Duodenal mucosa (tissue), 2 donors: ENCODE results near the gene ELP4.

Source experiments
- H3K27ac ChIP-seq: one replicate; pipeline ENCODE4 v1.7.0; 2013; ENCODE audit warnings: low read depth, low read length
- H3K27me3 ChIP-seq, 2 donors: one replicate each; pipeline ENCODE4 v1.7.0; 2013; ENCODE audit warnings: low read length in 2 of 2, control low read depth in 1 of 2; ENCODE audit not compliant: insufficient read depth in 2 of 2, control insufficient read depth in 1 of 2
- H3K36me3 ChIP-seq, 2 donors: one replicate each; pipeline ENCODE4 v1.7.0; 2013; ENCODE audit warnings: low read length in 2 of 2, control low read depth in 1 of 2; ENCODE audit not compliant: insufficient read depth in 2 of 2, control insufficient read depth in 1 of 2
- H3K4me1 ChIP-seq, 2 donors: one replicate each; pipeline ENCODE4 v1.7.0; 2013; ENCODE audit warnings: low read length in 2 of 2, control low read depth in 1 of 2; ENCODE audit not compliant: insufficient read depth in 2 of 2, control insufficient read depth in 1 of 2
- H3K4me3 ChIP-seq, 2 donors: one replicate each; pipeline ENCODE4 v1.7.0; 2013; ENCODE audit warnings: low read length in 2 of 2, low read depth in 1 of 2
- H3K9ac ChIP-seq, 2 donors: one replicate each; pipeline ENCODE4 v1.7.0; 2013; ENCODE audit warnings: low read length in 2 of 2, low read depth in 1 of 2
- H3K9me3 ChIP-seq, 2 donors: one replicate each; pipeline ENCODE4 v1.7.0; 2013; ENCODE audit warnings: low read length in 2 of 2, control low read depth in 1 of 2; ENCODE audit not compliant: control insufficient read depth in 1 of 2

ELP4 gene

GRCh38 chr11:31819621-31820437 lies 310.3 kb downstream of the ELP4 start:
- Histone ChIP-seq H3K27ac (no peak overlapping the region), H3K9ac (no peak overlapping the region), H3K4me3 (no peak overlapping the region)

GRCh38 chr11:31820438-31820818 lies 310.9 kb downstream of the ELP4 start:
- no peak overlapping the region for H3K27ac ChIP-seq
- peaks cover 17 to 22% of the 10 kb centered on the region in 2 donors for H3K4me1 ChIP-seq
- no peak overlapping the region for H3K4me3 ChIP-seq
- H3K9ac ChIP-seq, result no peak overlapping the region
- no peaks in the 10 kb centered on the region for H3K9me3 ChIP-seq
- no peaks in the 10 kb centered on the region for H3K36me3 ChIP-seq
- peaks cover 94 to 99% of the 10 kb centered on the region in 2 donors for H3K27me3 ChIP-seq

More at GRCh38 chr11:31819621-31820437, 310.3 kb downstream of the ELP4 start:
- Histone ChIP-seq H3K27me3 (peaks cover 94 to 99% of the 10 kb centered on the region in 2 donors), H3K9me3 (no peaks in the 10 kb centered on the region), H3K36me3 (no peaks in the 10 kb centered on the region), H3K4me1 (peaks cover 17 to 26% of the 10 kb centered on the region in 2 donors)

- Histone ChIP-seq H3K27me3 (peaks cover 93 to 99% of the 10 kb centered on the region in 2 donors), H3K27ac (no peak overlapping the region), H3K9ac (no peak overlapping the region), H3K36me3 (no peaks in the 10 kb centered on the region), H3K4me1 (peaks cover 11 to 14% of the 10 kb centered on the region in 2 donors), H3K4me3 (no peak overlapping the region), H3K9me3 (no peaks in the 10 kb centered on the region)
Observed at GRCh38 chr11:31821235-31821764, 311.7 kb downstream of the ELP4 start.

- Histone ChIP-seq H3K9me3 (no peaks in the 10 kb centered on the region), H3K4me1 (peaks cover 10 to 13% of the 10 kb centered on the region in 2 donors), H3K27ac (no peak overlapping the region), H3K27me3 (peaks cover 94 to 99% of the 10 kb centered on the region in 2 donors), H3K9ac (no peak overlapping the region), H3K4me3 (no peak overlapping the region), H3K36me3 (no peaks in the 10 kb centered on the region)
Observed at GRCh38 chr11:31821766-31822165, 312.2 kb downstream of the ELP4 start.

- H3K4me3 ChIP-seq, result no peak overlapping the region
- H3K9me3 ChIP-seq, result no peaks in the 10 kb centered on the region
- H3K9ac ChIP-seq, result no peak overlapping the region
- peaks cover 94 to 99% of the 10 kb centered on the region in 2 donors for H3K27me3 ChIP-seq
- H3K36me3 ChIP-seq, result no peaks in the 10 kb centered on the region
- H3K4me1 ChIP-seq, result peaks cover 5 to 7% of the 10 kb centered on the region in 2 donors
- H3K27ac ChIP-seq, result no peak overlapping the region
Observed at GRCh38 chr11:31822175-31822926, 312.8 kb downstream of the ELP4 start.

- no peak overlapping the region for H3K27ac ChIP-seq
- H3K9ac ChIP-seq, result no peak overlapping the region
- H3K36me3 ChIP-seq, result no peaks in the 10 kb centered on the region
- no peak overlapping the region for H3K4me3 ChIP-seq
- no peaks in the 10 kb centered on the region for H3K9me3 ChIP-seq
- H3K4me1 ChIP-seq, result peaks cover under 1% of the 10 kb centered on the region in 2 donors
- H3K27me3 ChIP-seq, result peaks cover 93 to 99% of the 10 kb centered on the region in 2 donors
Observed at GRCh38 chr11:31822927-31823643, 313.5 kb downstream of the ELP4 start.

- H3K27ac ChIP-seq, result no peak overlapping the region
- H3K9ac ChIP-seq, result no peak overlapping the region
- H3K36me3 ChIP-seq, result no peaks in the 10 kb centered on the region
- no peaks in the 10 kb centered on the region for H3K4me1 ChIP-seq
- H3K9me3 ChIP-seq, result no peaks in the 10 kb centered on the region
- H3K27me3 ChIP-seq, result peaks cover 88 to 97% of the 10 kb centered on the region in 2 donors
- no peak overlapping the region for H3K4me3 ChIP-seq
Observed at GRCh38 chr11:31823644-31824331, 314.2 kb downstream of the ELP4 start.

GRCh38 chr11:31824332-31824878 lies 314.8 kb downstream of the ELP4 start:
- Histone ChIP-seq H3K9me3 (no peaks in the 10 kb centered on the region), H3K9ac (no peak overlapping the region), H3K4me3 (no peak overlapping the region), H3K36me3 (no peaks in the 10 kb centered on the region), H3K27ac (no peak overlapping the region), H3K4me1 (no peaks in the 10 kb centered on the region), H3K27me3 (peaks cover 88 to 97% of the 10 kb centered on the region in 2 donors)
